Mesendoderm (in vitro differentiated cells): ENCODE results near the gene CAMK1.

Experiments
- DNase-seq: peaks from one replicate; pipeline ENCODE4 v3.0.0; 2013
- H2AK5ac ChIP-seq: 2 replicates; pipeline ENCODE4 v1.6.1; 2013; ENCODE audit warnings: low read length, inconsistent platforms
- H2BK120ac ChIP-seq: 2 replicates; pipeline ENCODE4 v1.6.1; 2013; ENCODE audit warnings: low read depth, mild to moderate bottlenecking, low read length, moderate library complexity, mixed read lengths
- H2BK15ac ChIP-seq: replicated peaks from 2 replicates; pipeline ENCODE4 v1.6.1; 2013; ENCODE audit warnings: low read depth, mild to moderate bottlenecking, moderate library complexity
- H2BK5ac ChIP-seq: 2 replicates; pipeline ENCODE4 v1.6.1; 2013; ENCODE audit warnings: low read length, inconsistent platforms
- H3K18ac ChIP-seq: 2 replicates; pipeline ENCODE4 v1.6.1; 2013; ENCODE audit warnings: mild to moderate bottlenecking, low read length, mixed read lengths
- H3K23ac ChIP-seq: one replicate; pipeline ENCODE4 v1.6.1; 2013; ENCODE audit warnings: low read length
- H3K27ac ChIP-seq: 2 replicates; pipeline ENCODE4 v1.5.1; 2013; ENCODE audit warnings: low read depth, mild to moderate bottlenecking, inconsistent platforms, low read length, moderate library complexity
- H3K27me3 ChIP-seq: 2 replicates; pipeline ENCODE4 v1.6.1; 2013; ENCODE audit warnings: low read length, control low read depth, mild to moderate bottlenecking, inconsistent platforms; ENCODE audit not compliant: insufficient read depth, poor library complexity
- H3K36me3 ChIP-seq: 2 replicates; pipeline ENCODE4 v1.6.1; 2013; ENCODE audit warnings: low read length, inconsistent platforms; ENCODE audit not compliant: control insufficient read depth, insufficient read depth
- H3K4ac ChIP-seq: one replicate; pipeline ENCODE4 v1.6.1; 2013; ENCODE audit warnings: low read depth, mild to moderate bottlenecking, low read length, moderate library complexity
- H3K4me1 ChIP-seq: 2 replicates; pipeline ENCODE4 v1.6.1; 2013; ENCODE audit warnings: low read depth, low read length, inconsistent platforms; ENCODE audit not compliant: control insufficient read depth
- H3K4me2 ChIP-seq: 2 replicates; pipeline ENCODE4 v1.6.1; 2013; ENCODE audit warnings: low read length
- H3K4me3 ChIP-seq: 2 replicates; pipeline ENCODE4 v1.5.1; 2013; ENCODE audit warnings: mild to moderate bottlenecking, low read length
- H3K56ac ChIP-seq: one replicate; pipeline ENCODE4 v1.6.1; 2013; ENCODE audit warnings: low read length
- H3K79me1 ChIP-seq: 2 replicates; pipeline ENCODE4 v1.6.1; 2013; ENCODE audit warnings: low read length, inconsistent platforms
- H3K79me2 ChIP-seq: 2 replicates; pipeline ENCODE4 v1.6.1; 2013; ENCODE audit warnings: mild to moderate bottlenecking, low read length; ENCODE audit not compliant: control insufficient read depth, insufficient read depth
- H3K9ac ChIP-seq: 2 replicates; pipeline ENCODE4 v1.6.1; 2013; ENCODE audit warnings: low read length, inconsistent platforms
- H4K5ac ChIP-seq: one replicate; pipeline ENCODE4 v1.6.1; 2013; ENCODE audit warnings: low read length
- H4K8ac ChIP-seq: one replicate; pipeline ENCODE4 v1.6.1; 2013; ENCODE audit warnings: low read depth, mild to moderate bottlenecking, control low read depth, low read length, moderate library complexity
- WGBS: extraction: QIAGEN DNeasy Blood & Tissue Kit; methylation state at CpG from one replicate; pipeline ENCODE4 v1.1.7; 2013; ENCODE audit warnings: low lambda C conversion rate, missing lambda C conversion rate; ENCODE audit not compliant: insufficient coverage; ENCODE audit errors: extremely low coverage; 5-methylcytosine and 5-hydroxymethylcytosine counted together

Gene CAMK1

GRCh38 chr3:9780910-9781309, 11.2 kb upstream of the CAMK1 start:
- DNase-seq, result no peak
- H3K4ac ChIP-seq, result no peak overlapping the region
- WGBS, result no CpG with 5 or more reads among the region's 4 CpGs
- no peak overlapping the region for H2BK15ac ChIP-seq
- no peaks in the 10 kb centered on the region for H3K27me3 ChIP-seq
- no peaks in the 10 kb centered on the region for H3K4me1 ChIP-seq
- no peak overlapping the region for H2AK5ac ChIP-seq
- no peak overlapping the region for H3K9ac ChIP-seq
- no peak overlapping the region for H2BK120ac ChIP-seq
- H3K18ac ChIP-seq, result no peak overlapping the region
- no peak overlapping the region for H3K27ac ChIP-seq
- H3K79me2 ChIP-seq, result no peaks in the 10 kb centered on the region
- H2BK5ac ChIP-seq, result no peak overlapping the region
- no peak overlapping the region for H3K23ac ChIP-seq
- no peaks in the 10 kb centered on the region for H3K79me1 ChIP-seq
- no peak overlapping the region for H4K8ac ChIP-seq
- H3K4me3 ChIP-seq, result no peak overlapping the region
- H4K5ac ChIP-seq, result no peak overlapping the region
- no peak overlapping the region for H3K56ac ChIP-seq
- H3K4me2 ChIP-seq, result no peak overlapping the region
- peaks cover 8% of the 10 kb centered on the region for H3K36me3 ChIP-seq

GRCh38 chr3:9780458-9780812, 10.7 kb upstream of the CAMK1 start:
- Histone ChIP-seq H4K8ac (no peak overlapping the region), H3K4ac (no peak overlapping the region), H3K79me2 (no peaks in the 10 kb centered on the region), H4K5ac (no peak overlapping the region), H3K23ac (no peak overlapping the region), H2BK120ac (no peak overlapping the region), H3K27ac (no peak overlapping the region), H3K27me3 (no peaks in the 10 kb centered on the region), H3K36me3 (peaks cover 8% of the 10 kb centered on the region), H2AK5ac (no peak overlapping the region), H3K79me1 (no peaks in the 10 kb centered on the region), H3K9ac (no peak overlapping the region), H3K4me2 (no peak overlapping the region), H2BK5ac (no peak overlapping the region), H3K18ac (no peak overlapping the region), H3K4me1 (no peaks in the 10 kb centered on the region), H3K56ac (no peak overlapping the region), H3K4me3 (no peak overlapping the region), H2BK15ac (no peak overlapping the region)
- WGBS, result no CpG with 5 or more reads among the region's 10 CpGs
- no peak for DNase-seq

DNA sequence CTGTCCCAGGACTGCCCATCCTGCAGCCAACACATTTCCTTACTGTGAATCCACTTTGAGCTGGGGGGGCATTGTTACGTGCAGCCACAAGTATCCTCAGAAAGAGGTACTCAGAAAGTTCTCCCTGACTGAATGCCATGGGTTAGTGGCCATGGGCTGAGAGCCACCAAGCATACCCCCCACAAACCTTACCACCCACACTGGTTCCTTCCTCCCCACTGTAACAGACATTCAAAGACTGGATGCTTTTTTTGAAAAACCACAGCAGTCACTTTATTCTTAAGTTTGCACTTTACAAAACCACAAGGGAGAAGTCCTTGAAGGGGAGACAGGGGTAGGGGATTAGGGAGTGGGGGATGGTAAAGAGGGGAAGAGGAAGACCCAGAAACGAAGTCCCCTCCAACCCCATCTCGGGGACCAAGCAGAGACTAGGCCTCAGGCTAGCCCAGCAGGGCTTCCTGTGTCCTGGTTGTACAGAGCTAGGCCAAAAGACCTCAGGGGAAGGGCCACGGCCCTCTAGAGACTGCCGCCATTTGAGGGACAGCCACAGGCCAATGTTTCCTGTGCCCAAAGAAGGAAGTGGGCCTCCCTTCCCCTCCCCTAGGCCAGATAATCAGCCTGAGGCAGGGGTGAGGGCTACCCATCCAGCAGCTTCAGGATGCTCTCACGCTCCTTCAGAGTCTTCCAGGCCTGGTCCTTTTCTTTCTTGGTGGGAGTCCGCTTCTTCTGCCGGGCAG, 10.1 kb upstream of the CAMK1 start:
- Histone ChIP-seq H3K36me3 (peaks cover 5% of the 10 kb centered on the region), H2BK5ac (no peak overlapping the region)
- no CpG with 5 or more reads among the region's 8 CpGs for WGBS

DNA sequence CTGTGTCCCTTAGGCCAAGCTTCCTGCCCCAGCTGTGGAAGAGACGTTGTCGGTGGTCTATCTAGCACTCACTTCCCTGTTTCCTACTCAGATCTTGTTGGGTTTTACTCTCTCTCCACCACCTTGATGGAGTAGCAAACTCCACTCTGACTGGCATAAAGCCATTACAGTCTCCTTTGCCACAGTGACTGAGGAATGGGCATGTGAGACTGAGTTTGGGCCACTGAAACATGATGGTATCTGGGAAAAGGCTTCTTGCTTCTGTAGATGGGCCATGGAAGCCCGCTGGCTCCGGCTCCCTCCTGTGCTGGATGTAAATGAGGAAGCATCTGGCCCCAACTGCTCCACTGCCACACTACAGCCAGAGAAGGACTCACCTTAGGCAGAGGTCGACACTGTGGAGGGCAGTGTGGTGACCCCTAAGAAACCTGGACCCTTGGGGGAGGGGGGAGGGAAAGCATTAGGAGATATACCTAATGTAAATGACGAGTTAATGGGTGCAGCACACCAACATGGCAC, 9.4 kb upstream of the CAMK1 start:
- Histone ChIP-seq H3K23ac (no peak overlapping the region), H3K4me2 (no peak overlapping the region)

More for the DNA sequence above, 10.1 kb upstream of the CAMK1 start:
- Histone ChIP-seq H4K8ac (no peak overlapping the region), H3K9ac (no peak overlapping the region), H2BK15ac (no peak overlapping the region), H3K4ac (no peak overlapping the region), H3K23ac (no peak overlapping the region), H3K79me1 (no peaks in the 10 kb centered on the region), H2BK120ac (no peak overlapping the region), H3K18ac (no peak overlapping the region), H3K27me3 (no peaks in the 10 kb centered on the region), H3K56ac (no peak overlapping the region), H3K79me2 (no peaks in the 10 kb centered on the region), H3K4me3 (no peak overlapping the region), H3K4me1 (no peaks in the 10 kb centered on the region), H3K27ac (no peak overlapping the region), H2AK5ac (no peak overlapping the region), H3K4me2 (no peak overlapping the region), H4K5ac (no peak overlapping the region)
- DNase-seq, result no peak

GRCh38 chr3:9778143-9779074, 8.7 kb upstream of the CAMK1 start:
- Histone ChIP-seq H3K79me1 (no peaks in the 10 kb centered on the region), H3K23ac (no peak overlapping the region), H2BK15ac (no peak overlapping the region), H3K79me2 (no peaks in the 10 kb centered on the region), H4K8ac (no peak overlapping the region), H3K4me2 (no peak overlapping the region), H3K4me3 (no peak overlapping the region), H3K9ac (no peak overlapping the region), H2BK5ac (no peak overlapping the region), H3K27ac (no peak overlapping the region), H3K4ac (no peak overlapping the region), H3K27me3 (no peaks in the 10 kb centered on the region), H2AK5ac (no peak overlapping the region), H3K4me1 (no peaks in the 10 kb centered on the region), H4K5ac (no peak overlapping the region), H2BK120ac (no peak overlapping the region), H3K36me3 (peaks cover 3% of the 10 kb centered on the region), H3K56ac (no peak overlapping the region), H3K18ac (no peak overlapping the region)
- no CpG with 5 or more reads among the region's 5 CpGs for WGBS
- no peak for DNase-seq

More for the DNA sequence above, 9.4 kb upstream of the CAMK1 start:
- Histone ChIP-seq H3K9ac (no peak overlapping the region), H4K8ac (no peak overlapping the region), H3K79me2 (no peaks in the 10 kb centered on the region), H4K5ac (no peak overlapping the region), H3K18ac (no peak overlapping the region), H3K56ac (no peak overlapping the region), H3K4me3 (no peak overlapping the region), H3K36me3 (peaks cover 5% of the 10 kb centered on the region), H3K79me1 (no peaks in the 10 kb centered on the region), H3K27ac (no peak overlapping the region), H2BK15ac (no peak overlapping the region), H3K4ac (no peak overlapping the region), H2AK5ac (no peak overlapping the region), H3K27me3 (no peaks in the 10 kb centered on the region), H2BK5ac (no peak overlapping the region), H3K4me1 (no peaks in the 10 kb centered on the region), H2BK120ac (no peak overlapping the region)
- no peak for DNase-seq
- no CpG with 5 or more reads among the region's 6 CpGs for WGBS
